ENCODE data around the gene TTC27. TPM values are rescaled to one million over a fixed set of nuclear protein-coding genes. Genes with fewer than 3 reads are reported as not detected.

The TTC27 gene
- total and polyA plus RNA-seq, 9 donors: 9.9 to 21.2 (median 15.3) TPM

GRCh38 chr2:32623311-32623706 is 4.5 kb upstream of the TTC27 start:
- Histone ChIP-seq H3K27me3 (no peaks in the 10 kb centered on the region), H3K36me3 (no peaks in the 10 kb centered on the region), H3K4me1 (ENCODE audit: insufficient read depth) (peaks cover 2% of the 10 kb centered on the region), H3K9me3 (no peaks in the 10 kb centered on the region), H3K27ac (no peak overlapping the region), H3K4me3 (no peak overlapping the region)
- no peak for DNase-seq
- no peak for TF ChIP-seq POLR2A (IDR thresholded peaks at IDR 0.05)
- TF ChIP-seq CTCF (IDR thresholded peaks at IDR 0.05): no peak
- intact Hi-C loops (cut with DNase I): no loop called here
- WGBS, 3 donors: 87 to 93% (median 88%) methylated on average over 6 of the region's 6 CpGs

- TF ChIP-seq EP300 (IDR thresholded peaks at IDR 0.05) (no peak), CTCF (IDR thresholded peaks at IDR 0.05) (no peak), POLR2A (IDR thresholded peaks at IDR 0.05) (no peak)
- Histone ChIP-seq H3K27me3 (no peaks in the 10 kb centered on the region), H3K4me1 (ENCODE audit: insufficient read depth) (peaks cover 7% of the 10 kb centered on the region), H3K27ac (no peak overlapping the region), H3K36me3 (no peaks in the 10 kb centered on the region), H3K9me3 (no peaks in the 10 kb centered on the region), H3K4me3 (no peak overlapping the region)
- 87 to 92% (median 90%) methylated on average over 3 of the region's 3 CpGs for WGBS, 3 donors
- intact Hi-C loops (cut with DNase I): no loop called here
- no peak for DNase-seq
Measured at GRCh38 chr2:32624812-32625211, 3.0 kb upstream of the TTC27 start.

- intact Hi-C loops (cut with DNase I): no loop called here
- no peak for DNase-seq
- TF ChIP-seq CTCF (IDR thresholded peaks at IDR 0.05): no peak
- no peak for TF ChIP-seq POLR2A (IDR thresholded peaks at IDR 0.05)
- H3K9me3 ChIP-seq: no peaks in the 10 kb centered on the region
- peaks cover 7% of the 10 kb centered on the region for H3K4me1 ChIP-seq (ENCODE audit: insufficient read depth)
- H3K36me3 ChIP-seq: no peaks in the 10 kb centered on the region
- H3K27ac ChIP-seq: no peak overlapping the region
- H3K27me3 ChIP-seq: no peaks in the 10 kb centered on the region
- peak overlapping the region; percentile 79 for H3K4me3 ChIP-seq
- 44 to 57% (median 51%) methylated on average over 13 of the region's 13 CpGs for WGBS, 3 donors
Measured at GRCh38 chr2:32626639-32627221, 1.1 kb upstream of the TTC27 start.

- Histone ChIP-seq H3K36me3 (no peaks in the 10 kb centered on the region), H3K4me3 (peak overlapping the region; percentile 79), H3K9me3 (no peaks in the 10 kb centered on the region), H3K27ac (no peak overlapping the region), H3K27me3 (no peaks in the 10 kb centered on the region), H3K4me1 (ENCODE audit: insufficient read depth) (peaks cover 5% of the 10 kb centered on the region)
- intact Hi-C loops (cut with DNase I): no loop called here
- peak; percentile 24 to 64 (median 56) for DNase-seq
- TF ChIP-seq EP300 (IDR thresholded peaks at IDR 0.05) (no peak), CTCF (IDR thresholded peaks at IDR 0.05) (peak in 1 of 3 donors; percentile 14), POLR2A (IDR thresholded peaks at IDR 0.05) (no peak)
- WGBS, 3 donors: 0 to 2% (median 0%) methylated on average over 16 of the region's 16 CpGs
Measured at GRCh38 chr2:32627441-32627813, 423 bp upstream of the TTC27 start.

Data from ovary (tissue), 9 donors.